ENCODE data around the gene CDS1. TPM values are rescaled to one million over a fixed set of nuclear protein-coding genes. Genes with fewer than 3 reads are reported as not detected.

CDS1 gene
- total and polyA plus RNA-seq, 2 experiments from 2014 or later = 10.0 to 22.6 TPM

- no peak for TF ChIP-seq ZNF462 (CRISPR knock-in tag; IDR thresholded peaks at IDR 0.05)
- no peak for TF ChIP-seq STAT1 (IDR thresholded peaks at IDR 0.05; ENCODE audit: unreplicated experiment)
- TF ChIP-seq NANOG (IDR thresholded peaks at IDR 0.05; ENCODE audit: borderline replicate concordance) = no peak
- no peak for TF ChIP-seq EZH2phosphoT487 (IDR thresholded peaks at IDR 0.05; ENCODE audit: unreplicated experiment)
- TF ChIP-seq ETS1 (IDR thresholded peaks at IDR 0.05) = no peak
- no peak for TF ChIP-seq ZNF114 (CRISPR knock-in tag; IDR thresholded peaks at IDR 0.05)
- TF ChIP-seq CTCF (conservative IDR thresholded peaks at IDR 0.05; ENCODE audit: low read depth in 2 of 2) = no peak
These were observed 101.4 kb downstream of the CDS1 start (continued) for GRCh38 chr4:84684361-84684760.
